GM21367 (cell line): Measurements from ENCODE around the gene TRABD2B.

Experiments
- ATAC-seq: cut with Tn5 transposase; IDR thresholded peaks from one replicate; pipeline ENCODE4 v1.9.1; 2021; ENCODE audit not compliant: unreplicated experiment

The TRABD2B gene

DNA sequence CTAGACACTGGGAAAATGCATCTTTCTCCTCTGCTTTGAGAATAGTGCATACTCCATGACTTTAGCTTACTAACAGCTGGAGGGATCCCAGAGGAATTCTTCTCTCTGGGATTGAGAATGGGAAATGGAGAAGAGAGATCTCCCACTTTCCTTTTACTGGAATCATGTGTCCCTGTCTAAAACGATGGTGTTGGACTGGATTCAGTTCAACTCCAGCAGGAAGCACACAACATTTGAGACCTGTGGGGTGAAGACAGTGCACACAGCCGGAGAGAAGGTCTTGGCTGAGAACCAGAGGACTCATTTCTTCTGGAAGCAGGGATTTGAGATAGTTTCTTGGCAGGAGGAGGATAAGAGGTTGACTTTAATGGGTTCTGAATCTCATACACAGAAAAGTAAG is 58.7 kb downstream of the TRABD2B start:
- ATAC-seq, result no peak

DNA sequence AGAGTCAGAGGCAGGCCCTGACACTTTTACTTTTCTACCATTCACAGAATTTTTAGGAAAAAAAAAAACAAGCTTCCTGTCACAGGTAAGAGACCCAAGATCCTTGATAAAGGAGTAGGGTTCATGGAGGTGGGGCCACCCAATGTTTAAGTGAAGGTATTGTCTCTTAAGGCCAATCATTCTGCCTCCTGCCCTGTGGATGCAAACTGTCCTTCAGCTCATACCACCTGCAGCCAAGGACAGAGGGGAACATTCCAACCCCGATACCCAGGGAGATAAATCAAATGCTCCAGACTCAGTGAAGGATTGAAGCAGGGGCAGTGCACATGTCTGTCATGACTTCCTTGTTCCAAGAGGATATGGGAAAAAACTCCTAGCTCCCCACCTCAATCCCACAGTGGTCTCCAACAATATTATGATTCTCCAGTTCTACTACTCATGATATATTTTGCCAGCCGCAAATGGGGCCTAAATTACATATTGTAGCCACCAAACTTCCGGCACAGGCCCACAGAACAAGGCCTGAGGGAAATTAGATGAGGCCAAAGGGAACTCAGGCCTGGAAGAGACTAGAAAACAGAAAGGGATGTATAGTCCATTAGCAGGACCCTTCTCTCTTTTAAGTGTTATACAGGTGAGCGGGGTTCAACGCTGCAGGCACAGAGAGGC is 59.5 kb downstream of the TRABD2B start:
- ATAC-seq, result no peak

DNA sequence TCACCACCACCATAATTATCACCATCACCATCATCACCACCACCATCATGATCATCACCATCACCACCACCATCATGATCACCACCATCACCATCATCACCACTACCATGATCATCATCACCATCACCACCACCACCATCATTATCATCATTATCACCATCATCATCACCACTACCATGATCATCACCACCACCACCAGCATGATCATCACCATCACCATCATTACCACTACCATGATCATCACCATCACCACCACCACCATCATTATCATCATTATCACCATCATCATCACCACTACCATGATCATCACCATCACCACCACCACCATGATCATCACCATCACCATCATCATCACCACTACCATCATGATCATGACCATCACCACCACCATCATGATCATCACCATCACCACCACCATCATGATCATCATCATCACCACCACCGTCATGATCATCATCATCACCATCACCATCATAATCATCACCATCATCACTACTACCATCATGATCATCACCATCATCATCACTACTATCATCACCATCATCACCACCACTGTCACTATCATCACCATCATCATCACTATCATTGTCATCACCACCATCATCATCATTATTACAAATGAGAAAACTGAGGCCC is 60.2 kb downstream of the TRABD2B start:
- ATAC-seq, result no peak

DNA sequence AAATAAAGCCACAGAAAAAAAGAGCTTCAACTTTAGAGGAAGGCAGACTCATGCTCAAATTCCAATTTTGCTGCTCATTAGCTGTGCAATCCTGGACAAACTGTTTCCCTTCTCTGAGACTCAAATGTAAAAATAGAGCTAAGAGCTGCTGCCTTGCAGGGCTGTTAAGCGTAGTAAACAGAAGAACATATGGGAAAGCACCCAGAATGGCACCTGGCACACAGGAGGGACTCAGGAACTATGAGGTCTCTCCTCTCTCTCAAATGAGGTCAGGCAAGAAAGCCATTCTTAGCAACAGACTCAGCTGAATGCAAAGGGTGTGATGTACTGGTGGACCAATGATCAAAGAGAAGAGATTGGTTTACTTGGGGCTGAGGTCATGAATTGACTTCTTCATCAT is 61.3 kb downstream of the TRABD2B start:
- ATAC-seq, result no peak

DNA sequence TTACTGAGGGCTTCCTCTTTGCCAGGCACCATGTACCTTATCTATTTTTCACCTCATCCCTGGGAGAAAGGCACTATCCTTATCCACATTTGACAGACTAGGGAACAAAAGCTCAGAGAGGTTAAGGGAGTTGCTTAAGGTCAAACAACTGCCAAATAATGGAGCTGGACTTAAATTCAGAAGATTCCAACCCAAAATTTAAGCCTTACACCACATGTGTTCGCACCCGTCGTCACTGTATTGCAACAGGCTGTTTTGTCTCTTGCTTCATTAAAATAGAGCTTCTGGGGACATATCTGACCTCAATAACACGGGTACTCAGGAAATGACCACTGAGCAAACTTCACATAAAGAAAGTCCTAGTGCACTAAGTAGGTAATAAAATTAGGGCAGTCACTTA is 62.0 kb downstream of the TRABD2B start:
- ATAC-seq, result no peak

DNA sequence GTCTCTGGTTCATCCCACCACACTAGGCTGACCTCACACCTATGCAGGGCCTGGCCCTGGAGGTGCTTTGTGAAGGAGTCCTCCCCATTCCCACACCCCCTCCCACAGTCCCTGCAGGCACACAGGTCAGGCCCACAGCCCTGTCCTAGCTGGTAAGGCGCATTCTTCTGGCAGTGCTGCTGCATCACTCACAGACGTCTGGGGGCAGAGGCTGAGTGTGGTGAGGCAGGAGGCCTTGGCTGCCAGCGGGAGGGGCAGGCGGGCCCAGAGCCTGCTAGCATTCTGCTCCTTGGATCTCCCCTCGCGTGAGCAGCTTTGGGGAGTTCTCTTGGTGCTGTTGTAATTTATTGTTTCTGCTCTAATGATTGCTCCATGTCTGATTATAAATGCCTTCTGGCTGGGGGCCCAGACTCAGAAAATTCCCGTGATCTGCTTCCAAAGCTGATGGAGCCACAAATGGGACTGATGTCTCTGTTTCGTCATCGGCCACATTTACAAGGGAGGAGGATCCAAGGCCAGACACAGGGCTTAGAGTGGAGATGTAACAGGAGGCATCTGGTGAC is 62.9 kb downstream of the TRABD2B start:
- no peak for ATAC-seq

DNA sequence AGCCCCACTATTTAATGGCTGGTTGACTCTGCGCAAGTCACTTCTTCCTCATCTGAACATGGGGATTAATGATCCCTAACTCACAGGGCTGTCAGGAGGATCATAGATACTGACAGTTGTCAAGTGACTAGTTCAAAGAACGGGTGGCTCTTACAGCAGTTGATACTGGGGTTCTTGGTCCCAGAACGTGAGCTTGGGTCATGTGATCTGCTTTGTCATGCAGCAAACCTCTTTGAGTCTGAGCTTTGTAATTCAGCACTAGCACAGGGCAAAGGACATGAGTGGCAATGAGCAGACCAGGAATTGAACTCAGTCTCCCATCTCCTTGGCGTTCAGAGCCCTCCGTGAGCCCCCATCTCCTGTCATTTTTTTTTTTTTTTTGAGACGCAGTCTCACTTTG is 64.4 kb downstream of the TRABD2B start:
- no peak for ATAC-seq

DNA sequence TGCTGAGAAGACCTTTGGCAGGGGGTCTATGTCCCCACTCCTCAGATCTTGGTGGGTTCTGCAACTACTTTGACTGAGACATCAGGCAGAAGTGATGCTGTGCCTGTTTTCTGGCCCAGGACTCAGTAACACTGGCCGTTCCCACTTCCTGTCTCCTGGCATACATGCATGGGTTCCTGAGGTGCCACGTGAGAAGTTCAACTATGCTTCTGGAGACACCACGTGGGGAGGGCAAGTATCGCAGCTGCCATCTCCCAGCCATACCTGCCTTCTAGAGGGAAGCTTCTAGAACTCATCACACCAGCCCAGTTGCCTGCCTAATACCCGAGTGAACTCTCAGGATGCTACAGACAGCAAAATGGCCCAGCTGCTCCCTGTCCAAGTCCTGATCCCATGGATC is 65.8 kb downstream of the TRABD2B start:
- no peak for ATAC-seq

DNA sequence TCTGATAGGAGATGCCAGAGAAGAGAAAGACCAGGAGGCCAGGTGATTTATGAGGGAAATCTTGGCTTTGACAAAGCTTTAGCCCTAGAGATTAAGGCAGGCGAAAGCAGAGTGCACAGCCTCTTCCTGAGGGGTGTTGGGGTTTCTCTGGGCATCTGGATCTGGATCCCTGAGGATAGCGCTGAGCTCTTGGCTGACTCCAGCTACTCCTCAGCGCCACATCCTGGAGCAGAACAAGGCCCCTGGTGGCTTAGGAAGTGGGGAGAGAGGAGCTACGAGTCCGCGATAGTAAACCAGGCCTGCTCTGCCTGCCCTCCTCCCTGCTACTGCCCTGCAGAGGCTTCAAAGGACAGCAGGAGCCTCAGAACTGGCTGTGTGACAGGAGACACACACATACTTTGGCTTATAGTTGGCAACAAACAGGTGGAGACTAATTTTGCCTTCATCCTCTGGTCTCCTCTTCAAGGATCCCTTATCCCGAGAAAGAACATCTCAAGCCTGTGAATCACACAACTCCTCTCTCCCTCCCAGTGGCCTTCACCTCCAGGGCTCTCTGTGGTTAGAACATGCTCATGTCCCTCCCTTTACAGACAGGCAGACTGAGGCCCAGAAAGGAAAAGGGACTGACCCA is 66.9 kb downstream of the TRABD2B start:
- ATAC-seq, result no peak

DNA sequence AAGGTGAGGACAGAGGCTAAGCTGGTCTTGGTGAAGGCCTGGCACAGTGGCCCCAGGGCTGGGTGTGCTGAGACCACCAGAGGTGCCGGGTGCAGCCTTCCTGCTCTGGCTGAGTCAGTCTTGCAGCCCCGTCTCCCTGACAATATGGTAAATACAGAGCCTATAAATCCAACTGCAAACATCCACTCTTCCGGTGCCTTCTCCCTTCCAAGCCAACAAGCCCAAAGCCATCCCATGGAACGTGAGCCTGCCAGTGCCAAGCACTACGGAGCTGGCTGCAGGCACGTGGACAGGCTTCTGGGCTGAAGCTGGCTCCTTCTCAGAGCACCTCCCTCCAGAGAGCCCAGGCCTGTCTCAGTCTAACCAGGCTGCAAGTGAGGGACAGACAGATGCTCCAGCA is 70.0 kb downstream of the TRABD2B start:
- ATAC-seq, result no peak

DNA sequence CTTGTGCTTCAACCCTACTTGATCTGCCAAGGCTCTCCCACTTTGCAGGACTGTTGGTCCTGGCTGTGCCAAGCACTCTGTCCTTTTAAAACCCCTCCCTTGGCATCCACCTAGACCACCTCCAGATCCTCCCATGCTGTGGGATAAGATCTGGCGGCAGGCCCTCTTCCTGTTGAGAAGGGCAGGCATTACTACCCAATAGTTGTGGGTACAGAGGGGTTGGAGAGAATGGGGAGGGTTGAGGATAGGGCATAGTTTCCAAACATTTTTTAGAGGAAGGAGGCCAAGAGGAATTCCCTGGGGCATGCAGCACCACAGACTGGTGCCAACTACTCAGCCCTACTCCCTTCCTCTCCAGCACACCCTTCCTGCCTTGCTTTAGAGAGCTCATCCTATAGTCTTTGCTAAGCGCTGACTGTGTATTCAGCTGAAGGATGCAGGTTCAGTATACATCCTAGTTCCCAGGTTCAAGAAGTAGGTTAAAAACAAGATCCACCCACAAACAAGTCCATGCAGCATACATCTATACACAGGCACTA is 70.7 kb downstream of the TRABD2B start:
- ATAC-seq, result no peak

DNA sequence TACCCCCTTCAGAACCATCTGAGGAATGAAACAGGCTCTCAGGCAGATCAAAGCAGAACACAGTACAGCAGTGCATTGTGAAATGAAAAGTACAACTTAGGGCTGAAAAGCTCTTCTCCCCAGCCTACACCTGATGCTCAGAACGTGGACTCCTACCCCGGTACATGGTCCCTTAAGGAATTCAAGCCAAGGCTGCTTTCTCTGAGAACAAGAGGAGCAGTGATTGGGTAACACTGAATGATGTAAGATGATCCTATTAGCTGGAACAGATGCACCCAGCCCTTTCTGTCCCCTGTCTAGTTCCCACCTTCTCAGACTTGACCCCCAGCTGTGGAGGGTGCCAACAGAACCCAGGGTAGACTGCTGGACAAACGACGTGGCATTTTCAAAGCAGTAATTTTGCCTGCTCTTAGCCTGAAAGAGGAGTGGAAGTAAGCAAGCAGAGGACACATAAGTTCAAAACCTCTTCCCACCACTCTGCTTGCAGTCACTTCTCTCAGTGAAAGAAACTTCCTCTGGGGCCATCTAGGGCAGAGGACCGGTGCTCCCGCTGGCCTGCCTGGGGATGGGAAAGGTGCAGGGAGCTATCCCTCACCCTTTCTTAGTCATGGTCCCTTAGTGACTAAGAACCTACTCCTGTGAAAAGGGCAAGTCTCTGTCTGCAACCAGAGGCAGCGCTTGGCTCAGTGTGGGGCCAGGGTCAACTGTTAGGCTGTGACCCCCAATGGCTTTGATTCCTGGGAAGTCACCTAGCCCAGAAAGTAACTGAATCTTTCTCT is 72.7 kb downstream of the TRABD2B start:
- ATAC-seq, result no peak

DNA sequence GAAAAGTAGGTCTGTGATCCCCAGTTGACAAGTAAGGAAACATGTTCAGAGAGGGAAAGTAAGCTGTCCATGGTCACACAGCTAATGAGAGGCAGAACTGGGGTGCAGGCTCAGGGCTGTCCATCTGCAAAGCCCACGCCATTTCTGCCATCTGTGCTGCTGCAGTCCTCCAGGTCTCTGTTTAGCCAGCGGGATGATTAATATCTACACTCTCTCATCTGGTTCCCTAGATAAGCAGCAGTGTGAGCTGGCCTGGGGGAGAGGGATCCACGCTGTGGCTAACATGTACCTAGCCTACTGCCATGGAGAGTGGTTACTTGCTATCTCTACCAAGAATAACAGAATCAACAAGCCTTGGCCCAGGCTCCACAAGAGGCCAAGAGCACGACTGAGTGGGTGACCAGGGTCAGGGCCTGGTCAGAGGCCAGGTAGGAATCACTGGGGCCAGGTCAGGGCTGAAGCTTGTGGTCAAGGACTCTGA is 75.2 kb downstream of the TRABD2B start:
- no peak for ATAC-seq

DNA sequence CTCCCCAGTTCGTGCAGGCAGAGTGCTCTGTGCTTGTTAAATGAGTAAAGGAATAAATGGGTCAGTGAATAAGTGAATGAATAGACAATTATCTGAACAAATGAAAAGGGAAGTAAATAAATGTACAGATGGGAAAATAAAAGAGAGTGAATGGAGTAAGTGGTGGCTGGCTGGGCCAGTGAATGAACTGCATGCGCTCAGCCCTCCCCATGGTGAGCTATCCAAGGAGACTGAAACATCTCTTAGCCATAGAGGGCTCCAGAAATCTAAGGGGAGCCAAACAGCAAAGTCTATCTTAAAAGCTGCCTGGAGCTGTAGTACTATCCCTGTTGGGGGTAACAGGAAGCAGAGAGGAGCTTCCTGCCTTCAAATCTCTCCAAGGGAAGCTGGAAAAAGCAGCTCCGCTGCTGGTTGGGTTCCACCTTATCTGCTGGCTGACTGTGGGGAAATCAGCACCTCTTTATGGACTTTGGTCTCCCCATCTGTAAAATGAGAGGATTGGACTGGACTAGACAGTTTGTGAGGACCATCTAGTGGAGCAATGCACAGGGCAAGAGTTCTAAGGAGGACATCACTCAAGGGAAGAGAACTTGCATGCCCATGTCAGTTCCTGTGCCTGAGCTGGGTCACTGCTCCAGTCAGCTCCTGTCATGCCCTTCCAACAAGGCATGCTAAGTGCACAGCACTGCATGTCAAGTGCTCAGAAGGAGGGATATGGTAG is 77.9 kb downstream of the TRABD2B start:
- ATAC-seq, result no peak

DNA sequence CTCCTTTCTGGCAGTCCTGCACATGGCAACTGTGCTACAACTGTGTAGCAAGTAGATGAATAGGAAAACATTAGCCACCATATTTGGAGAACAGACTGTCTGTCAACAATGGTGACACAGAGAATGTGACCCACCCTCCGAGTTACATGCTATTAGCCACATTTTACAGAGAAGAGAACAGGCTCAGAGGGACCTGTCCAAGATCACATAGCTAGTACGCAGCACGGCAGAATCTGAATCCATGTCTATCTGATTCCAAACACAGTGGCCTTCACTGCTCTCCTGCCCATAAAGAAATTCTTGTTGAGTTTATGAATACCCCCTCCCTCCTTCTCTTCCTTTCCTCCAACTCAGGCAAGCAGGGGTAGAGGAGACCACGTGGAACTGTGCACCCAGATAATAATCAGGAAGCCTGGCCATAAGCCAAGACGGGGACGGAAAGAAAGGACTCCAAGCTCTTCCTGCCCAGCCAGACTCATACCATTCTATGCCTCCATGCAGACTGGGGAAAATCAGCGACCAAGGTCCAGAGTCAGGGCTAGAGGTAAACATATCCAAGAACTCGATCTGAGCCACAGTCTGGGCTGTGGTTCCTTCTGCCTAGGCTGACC is 78.8 kb downstream of the TRABD2B start:
- no peak for ATAC-seq

DNA sequence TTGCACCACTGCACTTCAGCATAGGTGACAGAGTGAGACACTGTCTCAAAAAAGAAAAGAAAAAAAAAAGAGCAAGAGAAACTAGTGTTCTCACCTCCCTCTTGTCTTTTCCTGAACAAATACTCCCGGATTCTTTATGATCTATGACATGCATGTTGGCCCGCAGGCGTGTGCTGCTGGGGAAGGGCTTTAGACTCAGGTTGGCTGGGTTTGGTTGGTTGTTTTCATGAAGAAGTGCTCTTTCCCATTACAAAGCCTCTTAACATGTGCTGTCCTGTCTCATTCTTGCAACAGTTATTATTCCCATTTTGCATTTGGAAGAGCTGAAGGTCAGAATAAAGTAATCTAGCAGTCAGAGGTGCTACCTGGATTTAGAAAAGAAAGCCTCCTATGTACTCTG is 79.5 kb downstream of the TRABD2B start:
- no peak for ATAC-seq

DNA sequence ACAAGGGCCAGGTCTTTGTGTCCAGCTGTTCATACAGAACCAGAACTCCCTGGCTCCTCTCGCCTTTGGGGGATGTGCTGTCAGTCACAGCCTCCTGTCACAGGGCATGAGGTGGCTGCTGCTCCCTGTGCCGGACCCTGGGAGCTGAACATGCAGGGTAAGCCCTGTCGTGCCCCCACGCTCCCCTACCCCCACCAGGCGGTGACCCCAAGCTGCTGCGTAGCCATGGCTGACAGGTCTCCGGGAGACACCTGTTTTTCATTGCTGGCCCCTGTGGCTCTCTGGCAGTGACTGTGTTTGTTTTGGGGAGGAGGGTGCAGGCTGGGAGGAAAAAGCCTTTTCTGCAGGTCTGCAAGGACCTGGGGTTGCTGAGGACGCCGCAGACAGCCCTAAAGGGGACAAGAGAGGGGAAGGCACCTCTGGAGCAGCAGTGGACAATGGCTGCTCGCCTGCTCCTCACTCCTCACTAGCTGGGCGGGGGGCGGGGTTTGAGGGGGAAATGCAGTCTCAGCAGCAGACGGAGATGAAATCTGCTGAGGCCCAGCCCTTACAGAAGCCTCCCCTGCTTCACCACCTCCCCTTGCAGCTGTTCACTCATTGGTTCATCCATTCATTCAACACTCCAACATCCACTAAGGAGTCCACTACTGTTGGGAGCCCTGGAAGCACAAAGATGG is 81.4 kb downstream of the TRABD2B start:
- no peak for ATAC-seq

DNA sequence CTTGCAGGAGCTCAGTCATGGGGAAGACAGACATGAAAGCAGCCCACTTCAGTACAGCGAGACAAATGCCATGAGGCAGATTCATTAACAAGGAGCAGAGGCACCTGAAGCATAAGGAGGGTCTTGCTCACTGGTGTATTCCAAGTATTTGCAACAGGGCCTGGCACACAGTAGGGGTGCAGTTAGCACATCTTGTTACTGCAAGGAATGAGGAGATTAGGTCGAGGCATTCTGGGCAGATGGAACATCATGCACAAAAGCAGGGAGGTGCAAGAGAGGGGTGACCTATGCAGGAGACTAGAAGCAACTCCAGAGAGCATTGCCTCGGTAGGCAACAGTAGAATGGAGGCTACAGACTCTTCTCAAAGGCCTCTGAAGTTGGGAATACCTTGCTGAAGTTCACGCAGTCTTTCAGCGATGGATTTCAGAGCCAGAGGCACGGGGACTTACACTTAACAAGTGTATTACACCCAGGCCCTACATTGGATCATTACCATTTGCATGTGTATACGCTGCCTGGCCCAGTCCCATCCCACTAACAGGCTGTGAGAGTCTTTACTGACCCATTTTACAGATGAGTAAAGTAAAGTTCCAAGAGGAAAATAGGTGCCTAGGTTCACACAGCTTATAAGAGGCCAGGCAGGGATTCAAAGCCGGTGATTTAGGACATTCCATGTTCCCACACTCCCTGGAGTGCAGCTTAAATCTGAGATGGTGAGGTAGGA is 82.1 kb downstream of the TRABD2B start:
- no peak for ATAC-seq
